ENCODE measurements around the gene GRIN2A. TPM values are rescaled to one million over a fixed set of nuclear protein-coding genes. Genes with fewer than 3 reads are reported as not detected.

The GRIN2A gene
- polyA plus RNA-seq, 1 donor (not counting 4 experiments of a cell fraction or from before 2014, with no cell fraction given) = 0.01 TPM

GRCh38 chr16:10013774-10014173, 168.5 kb downstream of the GRIN2A start:
- H3K27me3 ChIP-seq (ENCODE audit: control insufficient read depth, extremely low read depth, insufficient read depth, low read length) = no peaks in the 10 kb centered on the region
- no peaks in the 10 kb centered on the region for H3K36me3 ChIP-seq (ENCODE audit: control insufficient read depth in 2 of 2, extremely low read depth in 1 of 2, insufficient read depth in 2 of 2, low read length in 2 of 2)
- no peak overlapping the region for H2AFZ ChIP-seq (ENCODE audit: control insufficient read depth, low read length)

GRCh38 chr16:10013364-10013763, 168.9 kb downstream of the GRIN2A start:
- DNase-seq (ENCODE audit: low read depth, low spot score) (no peak), FAIRE-seq (no peak)
- H3K79me2 ChIP-seq (ENCODE audit: control insufficient read depth, insufficient read depth, low read length) = no peaks in the 10 kb centered on the region
- H4K20me1 ChIP-seq (ENCODE audit: control insufficient read depth, extremely low read depth, insufficient read depth, low read length) = no peaks in the 10 kb centered on the region
- no peak overlapping the region for H3K4me2 ChIP-seq (ENCODE audit: control insufficient read depth, extremely low read depth, insufficient read depth, low read depth, low read length)
- no peaks in the 10 kb centered on the region for H3K9me3 ChIP-seq (ENCODE audit: control insufficient read depth, low read depth, low read length)
- no peaks in the 10 kb centered on the region for H3K4me1 ChIP-seq (ENCODE audit: control insufficient read depth, extremely low read depth, insufficient read depth, low read length)
- TF ChIP-seq CTCF (optimal IDR thresholded peaks at IDR 0.05 in 1 of 3, IDR thresholded peaks at IDR 0.05 in 1 of 3, conservative IDR thresholded peaks at IDR 0.05 in 1 of 3; ENCODE audit: extremely low read depth in 1 of 3, insufficient read depth in 2 of 3, low read length in 3 of 3) = no peak
- no peak for TF ChIP-seq EZH2 (IDR thresholded peaks at IDR 0.05; ENCODE audit: low read length)
- no peaks in the 10 kb centered on the region for H3K36me3 ChIP-seq (ENCODE audit: control insufficient read depth in 2 of 2, extremely low read depth in 1 of 2, insufficient read depth in 2 of 2, low read length in 2 of 2)
- dilution Hi-C loops (cut with MboI; ENCODE audit: extremely low pct_ligation_motif_present, low sequenced_read_pairs) = no loop called here
- H3K4me3 ChIP-seq (ENCODE audit: control insufficient read depth in 2 of 3, extremely low read depth in 1 of 3, insufficient read depth in 2 of 3, low read depth in 1 of 3, low read length in 3 of 3) = no peak overlapping the region
- no peaks in the 10 kb centered on the region for H3K27me3 ChIP-seq (ENCODE audit: control insufficient read depth, extremely low read depth, insufficient read depth, low read length)
- H3K9me1 ChIP-seq (ENCODE audit: control insufficient read depth, extremely low read depth, insufficient read depth, low read length) = no peaks in the 10 kb centered on the region
- no peak overlapping the region for H2AFZ ChIP-seq (ENCODE audit: control insufficient read depth, low read length)
- H3K27ac ChIP-seq (ENCODE audit: control insufficient read depth, insufficient read depth, low read length) = no peak overlapping the region
- no peak overlapping the region for H3K9ac ChIP-seq (ENCODE audit: control insufficient read depth, extremely low read depth, insufficient read depth, low read length)

More at GRCh38 chr16:10013774-10014173, 168.5 kb downstream of the GRIN2A start:
- Histone ChIP-seq H3K9me3 (ENCODE audit: control insufficient read depth, low read depth, low read length) (no peaks in the 10 kb centered on the region), H3K4me1 (ENCODE audit: control insufficient read depth, extremely low read depth, insufficient read depth, low read length) (no peaks in the 10 kb centered on the region), H3K9ac (ENCODE audit: control insufficient read depth, extremely low read depth, insufficient read depth, low read length) (no peak overlapping the region), H3K27ac (ENCODE audit: control insufficient read depth, insufficient read depth, low read length) (no peak overlapping the region), H3K4me2 (ENCODE audit: control insufficient read depth, extremely low read depth, insufficient read depth, low read depth, low read length) (no peak overlapping the region), H4K20me1 (ENCODE audit: control insufficient read depth, extremely low read depth, insufficient read depth, low read length) (no peaks in the 10 kb centered on the region), H3K9me1 (ENCODE audit: control insufficient read depth, extremely low read depth, insufficient read depth, low read length) (no peaks in the 10 kb centered on the region), H3K79me2 (ENCODE audit: control insufficient read depth, insufficient read depth, low read length) (no peaks in the 10 kb centered on the region), H3K4me3 (ENCODE audit: control insufficient read depth in 2 of 3, extremely low read depth in 1 of 3, insufficient read depth in 2 of 3, low read depth in 1 of 3, low read length in 3 of 3) (no peak overlapping the region)
- dilution Hi-C loops (cut with MboI; ENCODE audit: extremely low pct_ligation_motif_present, low sequenced_read_pairs) = no loop called here
- FAIRE-seq (no peak), DNase-seq (ENCODE audit: low read depth, low spot score) (no peak)
- TF ChIP-seq EZH2 (IDR thresholded peaks at IDR 0.05; ENCODE audit: low read length) (no peak), CTCF (optimal IDR thresholded peaks at IDR 0.05 in 1 of 3, IDR thresholded peaks at IDR 0.05 in 1 of 3, conservative IDR thresholded peaks at IDR 0.05 in 1 of 3; ENCODE audit: extremely low read depth in 1 of 3, insufficient read depth in 2 of 3, low read length in 3 of 3) (no peak)

Measured in keratinocyte (primary cell).